SK-N-SH treated with all-trans-retinoic acid at 6 μM for 48 hours (cell line): ENCODE data around the gene TMEM141.

Source experiments
- ATAC-seq: fragments of 200-7000 bp; cut with Tn5 transposase; 3 replicates; pipeline ENCODE4 v1.9.1; 2020; ENCODE audit warnings: mild to moderate bottlenecking, moderate library complexity
- ARNTL ChIP-seq: fragments of 450-650 bp; formaldehyde crosslinking; IDR thresholded peaks from 2 replicates; pipeline ENCODE4 v1.5.0; 2020; ENCODE audit warnings: low read depth, mild to moderate bottlenecking, moderate library complexity, borderline replicate concordance
- BACH2 ChIP-seq: fragments of 250-450 bp; sonication (Bioruptor Pico); IDR thresholded peaks from 2 replicates; pipeline ENCODE4 v1.9.0; 2021; ENCODE audit warnings: mild to moderate bottlenecking, borderline replicate concordance
- CREB5 ChIP-seq: fragments of 250-450 bp; sonication (Bioruptor Pico); IDR thresholded peaks from 2 replicates; pipeline ENCODE4 v1.5.1; 2020; ENCODE audit warnings: low read depth, mild to moderate bottlenecking, moderate library complexity
- CSDC2 ChIP-seq: fragments of 250-450 bp; sonication (Bioruptor Pico); IDR thresholded peaks from 2 replicates; pipeline ENCODE4 v1.5.0; 2020; ENCODE audit warnings: mild to moderate bottlenecking, moderate library complexity
- CSRNP3 ChIP-seq: fragments of 250-450 bp; sonication (Bioruptor Pico); IDR thresholded peaks from 2 replicates; pipeline ENCODE4 v1.5.1; 2021; ENCODE audit warnings: mild to moderate bottlenecking, moderate library complexity
- ESRRG ChIP-seq: fragments of 250-450 bp; sonication (Bioruptor Pico); IDR thresholded peaks from 2 replicates; pipeline ENCODE4 v1.6.1; 2021; ENCODE audit warnings: mild to moderate bottlenecking
- ISL1 ChIP-seq: fragments of 250-450 bp; sonication (Bioruptor Pico); IDR thresholded peaks from 2 replicates; pipeline ENCODE4 v2.1.2; 2022; ENCODE audit warnings: mild to moderate bottlenecking, moderate library complexity
- OSR1 ChIP-seq: fragments of 250-450 bp; sonication (Bioruptor Pico); IDR thresholded peaks from 2 replicates; pipeline ENCODE4 v1.8.0; 2022; ENCODE audit warnings: moderate library complexity, mild to moderate bottlenecking, inconsistent platforms
- PPARA ChIP-seq: fragments of 250-450 bp; sonication (Bioruptor Pico); IDR thresholded peaks from 2 replicates; pipeline ENCODE4 v1.5.0; 2020; ENCODE audit warnings: mild to moderate bottlenecking, borderline replicate concordance
- RARB ChIP-seq: fragments of 250-450 bp; sonication (Bioruptor Pico); IDR thresholded peaks from 2 replicates; pipeline ENCODE4 v1.8.0; 2021; ENCODE audit warnings: mild to moderate bottlenecking, moderate library complexity
- SNAI2 ChIP-seq: fragments of 250-450 bp; sonication (Bioruptor Pico); IDR thresholded peaks from 2 replicates; pipeline ENCODE4 v1.5.0; 2020; ENCODE audit warnings: mild to moderate bottlenecking, moderate library complexity
- TCF4 ChIP-seq: fragments of 250-450 bp; sonication (Bioruptor Pico); IDR thresholded peaks from 2 replicates; pipeline ENCODE4 v1.8.0; 2021; ENCODE audit warnings: mild to moderate bottlenecking, moderate library complexity, borderline replicate concordance
- TOX ChIP-seq: fragments of 250-450 bp; sonication (Bioruptor Pico); IDR thresholded peaks from 2 replicates; pipeline ENCODE4 v1.8.0; 2021; ENCODE audit warnings: mild to moderate bottlenecking, moderate library complexity, borderline replicate concordance
- ZFP3 ChIP-seq: fragments of 250-450 bp; sonication (Bioruptor Pico); IDR thresholded peaks from 2 replicates; pipeline ENCODE4 v1.5.0; 2020; ENCODE audit warnings: mild to moderate bottlenecking, moderate library complexity
- ZFP30 ChIP-seq: fragments of 450-650 bp; formaldehyde crosslinking; IDR thresholded peaks from 2 replicates; pipeline ENCODE4 v1.5.0; 2022; ENCODE audit warnings: mild to moderate bottlenecking, moderate library complexity
- ZNF565 ChIP-seq: fragments of 450-650 bp; formaldehyde crosslinking; conservative IDR thresholded peaks from 2 replicates; pipeline ENCODE4 v1.5.0; 2020; ENCODE audit warnings: low read depth, mild to moderate bottlenecking, moderate library complexity
- ZNF70 ChIP-seq: fragments of 450-650 bp; formaldehyde crosslinking; IDR thresholded peaks from 2 replicates; pipeline ENCODE4 v1.5.0; 2020; ENCODE audit warnings: mild to moderate bottlenecking, moderate library complexity
- ZNF8 ChIP-seq: fragments of 450-650 bp; formaldehyde crosslinking; IDR thresholded peaks from 2 replicates; pipeline ENCODE4 v1.5.0; 2020; ENCODE audit warnings: mild to moderate bottlenecking, moderate library complexity
- TF ChIP-seq, protein P1 (sequence below): fragments of 250-450 bp; sonication (Bioruptor Pico); IDR thresholded peaks from 2 replicates; pipeline ENCODE4 v1.8.0; 2021; ENCODE audit warnings: low read depth, mild to moderate bottlenecking, moderate library complexity, borderline replicate concordance
- TF ChIP-seq, protein P2 (sequence below): fragments of 250-450 bp; sonication (Bioruptor Pico); IDR thresholded peaks from 2 replicates; pipeline ENCODE4 v1.5.0; 2020; ENCODE audit warnings: mild to moderate bottlenecking, moderate library complexity
- TF ChIP-seq, protein P3 (sequence below): fragments of 250-450 bp; sonication (Bioruptor Pico); IDR thresholded peaks from 2 replicates; pipeline ENCODE4 v1.8.0; 2020; ENCODE audit warnings: mild to moderate bottlenecking, moderate library complexity, borderline replicate concordance

The TMEM141 gene

DNA sequence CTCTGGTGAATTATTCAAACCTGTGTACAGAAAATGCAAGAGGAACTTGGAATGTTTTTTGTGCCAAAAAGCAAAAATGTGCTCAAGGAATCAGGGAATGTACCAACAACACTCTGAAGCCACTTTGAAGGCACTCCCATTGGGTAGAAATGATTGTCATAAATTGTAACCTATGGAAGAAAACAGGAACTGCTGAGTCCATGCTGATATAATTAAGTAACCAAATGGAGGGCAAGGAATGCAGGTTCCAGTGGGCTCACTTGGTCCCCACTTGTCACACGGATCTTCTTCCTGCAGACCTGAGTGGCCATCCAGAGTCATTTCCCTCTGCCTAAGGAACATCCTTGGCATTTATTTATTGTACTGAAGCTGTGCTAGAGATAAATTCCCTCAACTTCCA is 39.9 kb upstream of the TMEM141 start:
- TF ChIP-seq SNAI2 (no peak), PPARA (no peak), ZNF8 (CRISPR knock-in tag) (no peak), CSDC2 (no peak), ZNF70 (CRISPR knock-in tag) (no peak), ARNTL (CRISPR knock-in tag) (no peak), CREB5 (CRISPR knock-in tag) (no peak), ZFP30 (CRISPR knock-in tag) (no peak)
- TF ChIP-seq, protein P1, sequence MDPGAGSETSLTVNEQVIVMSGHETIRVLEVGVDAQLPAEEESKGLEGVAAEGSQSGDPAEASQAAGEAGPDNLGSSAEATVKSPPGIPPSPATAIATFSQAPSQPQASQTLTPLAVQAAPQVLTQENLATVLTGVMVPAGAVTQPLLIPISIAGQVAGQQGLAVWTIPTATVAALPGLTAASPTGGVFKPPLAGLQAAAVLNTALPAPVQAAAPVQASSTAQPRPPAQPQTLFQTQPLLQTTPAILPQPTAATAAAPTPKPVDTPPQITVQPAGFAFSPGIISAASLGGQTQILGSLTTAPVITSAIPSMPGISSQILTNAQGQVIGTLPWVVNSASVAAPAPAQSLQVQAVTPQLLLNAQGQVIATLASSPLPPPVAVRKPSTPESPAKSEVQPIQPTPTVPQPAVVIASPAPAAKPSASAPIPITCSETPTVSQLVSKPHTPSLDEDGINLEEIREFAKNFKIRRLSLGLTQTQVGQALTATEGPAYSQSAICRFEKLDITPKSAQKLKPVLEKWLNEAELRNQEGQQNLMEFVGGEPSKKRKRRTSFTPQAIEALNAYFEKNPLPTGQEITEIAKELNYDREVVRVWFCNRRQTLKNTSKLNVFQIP (CRISPR knock-in tag) = no peak
- ATAC-seq = no peak

GRCh38 chr9:136751814-136752213 is 39.3 kb upstream of the TMEM141 start:
- TF ChIP-seq PPARA = no peak
- no peak for TF ChIP-seq OSR1 (CRISPR knock-in tag)
- no peak for TF ChIP-seq ZFP3 (CRISPR knock-in tag)
- TF ChIP-seq ZNF565 (CRISPR knock-in tag) = no peak
- TF ChIP-seq TCF4 (CRISPR knock-in tag) = no peak
- TF ChIP-seq, protein P2, sequence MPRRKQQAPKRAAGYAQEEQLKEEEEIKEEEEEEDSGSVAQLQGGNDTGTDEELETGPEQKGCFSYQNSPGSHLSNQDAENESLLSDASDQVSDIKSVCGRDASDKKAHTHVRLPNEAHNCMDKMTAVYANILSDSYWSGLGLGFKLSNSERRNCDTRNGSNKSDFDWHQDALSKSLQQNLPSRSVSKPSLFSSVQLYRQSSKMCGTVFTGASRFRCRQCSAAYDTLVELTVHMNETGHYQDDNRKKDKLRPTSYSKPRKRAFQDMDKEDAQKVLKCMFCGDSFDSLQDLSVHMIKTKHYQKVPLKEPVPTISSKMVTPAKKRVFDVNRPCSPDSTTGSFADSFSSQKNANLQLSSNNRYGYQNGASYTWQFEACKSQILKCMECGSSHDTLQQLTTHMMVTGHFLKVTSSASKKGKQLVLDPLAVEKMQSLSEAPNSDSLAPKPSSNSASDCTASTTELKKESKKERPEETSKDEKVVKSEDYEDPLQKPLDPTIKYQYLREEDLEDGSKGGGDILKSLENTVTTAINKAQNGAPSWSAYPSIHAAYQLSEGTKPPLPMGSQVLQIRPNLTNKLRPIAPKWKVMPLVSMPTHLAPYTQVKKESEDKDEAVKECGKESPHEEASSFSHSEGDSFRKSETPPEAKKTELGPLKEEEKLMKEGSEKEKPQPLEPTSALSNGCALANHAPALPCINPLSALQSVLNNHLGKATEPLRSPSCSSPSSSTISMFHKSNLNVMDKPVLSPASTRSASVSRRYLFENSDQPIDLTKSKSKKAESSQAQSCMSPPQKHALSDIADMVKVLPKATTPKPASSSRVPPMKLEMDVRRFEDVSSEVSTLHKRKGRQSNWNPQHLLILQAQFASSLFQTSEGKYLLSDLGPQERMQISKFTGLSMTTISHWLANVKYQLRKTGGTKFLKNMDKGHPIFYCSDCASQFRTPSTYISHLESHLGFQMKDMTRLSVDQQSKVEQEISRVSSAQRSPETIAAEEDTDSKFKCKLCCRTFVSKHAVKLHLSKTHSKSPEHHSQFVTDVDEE (CRISPR knock-in tag) = no peak
- no peak for TF ChIP-seq CSDC2
- no peak for TF ChIP-seq ZNF70 (CRISPR knock-in tag)
- TF ChIP-seq ISL1 (CRISPR knock-in tag) = no peak
- TF ChIP-seq BACH2 (CRISPR knock-in tag) = no peak
- no peak for TF ChIP-seq CSRNP3
- TF ChIP-seq ZFP30 (CRISPR knock-in tag) = no peak
- TF ChIP-seq, protein P1 (CRISPR knock-in tag) = no peak
- no peak for TF ChIP-seq RARB (CRISPR knock-in tag)
- TF ChIP-seq ZNF8 (CRISPR knock-in tag) = no peak
- TF ChIP-seq TOX (CRISPR knock-in tag) = no peak
- no peak for TF ChIP-seq CREB5 (CRISPR knock-in tag)
- TF ChIP-seq, protein P3, sequence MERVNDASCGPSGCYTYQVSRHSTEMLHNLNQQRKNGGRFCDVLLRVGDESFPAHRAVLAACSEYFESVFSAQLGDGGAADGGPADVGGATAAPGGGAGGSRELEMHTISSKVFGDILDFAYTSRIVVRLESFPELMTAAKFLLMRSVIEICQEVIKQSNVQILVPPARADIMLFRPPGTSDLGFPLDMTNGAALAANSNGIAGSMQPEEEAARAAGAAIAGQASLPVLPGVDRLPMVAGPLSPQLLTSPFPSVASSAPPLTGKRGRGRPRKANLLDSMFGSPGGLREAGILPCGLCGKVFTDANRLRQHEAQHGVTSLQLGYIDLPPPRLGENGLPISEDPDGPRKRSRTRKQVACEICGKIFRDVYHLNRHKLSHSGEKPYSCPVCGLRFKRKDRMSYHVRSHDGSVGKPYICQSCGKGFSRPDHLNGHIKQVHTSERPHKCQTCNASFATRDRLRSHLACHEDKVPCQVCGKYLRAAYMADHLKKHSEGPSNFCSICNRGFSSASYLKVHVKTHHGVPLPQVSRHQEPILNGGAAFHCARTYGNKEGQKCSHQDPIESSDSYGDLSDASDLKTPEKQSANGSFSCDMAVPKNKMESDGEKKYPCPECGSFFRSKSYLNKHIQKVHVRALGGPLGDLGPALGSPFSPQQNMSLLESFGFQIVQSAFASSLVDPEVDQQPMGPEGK = no peak
- TF ChIP-seq ESRRG (CRISPR knock-in tag) = no peak
- no peak for TF ChIP-seq ARNTL (CRISPR knock-in tag)
- ATAC-seq = no peak
